GM23338 (cell line): ENCODE measurements around the gene ARL11. TPM values are rescaled to one million over a fixed set of nuclear protein-coding genes. Genes with fewer than 3 reads are reported as not detected.

ENCODE experiments used
- ATAC-seq: fragments of 200-7000 bp; cut with Tn5 transposase; 3 replicates; pipeline ENCODE4 v1.9.1; 2020
- DNase-seq: peaks from one replicate; pipeline ENCODE4 v3.0.0-alpha.2; 2015; ENCODE audit warnings: low spot score
- H2AFZ ChIP-seq: fragments of 200-600 bp; sonication (generic); 2 replicates; pipeline ENCODE4 v1.8.0; 2016; ENCODE audit warnings: antibody characterized with exemption, mild to moderate bottlenecking, moderate library complexity
- H3F3A ChIP-seq: fragments of 200-600 bp; sonication (generic); replicated peaks from 2 replicates; pipeline ENCODE4 v1.8.0; 2017; ENCODE audit warnings: antibody characterized with exemption, mixed run types, low read depth
- H3K27ac ChIP-seq: fragments of 200-600 bp; sonication (generic); 2 replicates; pipeline ENCODE4 v1.6.1; 2016; ENCODE audit warnings: low read depth
- H3K27me3 ChIP-seq: fragments of 200-600 bp; sonication (generic); 2 replicates; pipeline ENCODE4 v1.8.0; 2016; ENCODE audit warnings: mild to moderate bottlenecking, mixed run types, moderate library complexity; ENCODE audit not compliant: insufficient read depth
- H3K36me3 ChIP-seq: fragments of 200-600 bp; sonication (generic); 2 replicates; pipeline ENCODE4 v1.8.0; 2016; ENCODE audit warnings: mild to moderate bottlenecking; ENCODE audit not compliant: insufficient read depth
- H3K4me1 ChIP-seq: fragments of 200-600 bp; sonication (generic); 2 replicates; pipeline ENCODE4 v1.8.0; 2016; ENCODE audit warnings: mild to moderate bottlenecking, moderate library complexity; ENCODE audit not compliant: insufficient read depth
- H3K4me2 ChIP-seq: fragments of 200-600 bp; sonication (generic); 2 replicates; pipeline ENCODE4 v1.7.1; 2017; ENCODE audit warnings: mixed run types
- H3K4me3 ChIP-seq: fragments of 200-600 bp; sonication (generic); 2 replicates; pipeline ENCODE4 v1.6.1; 2016; ENCODE audit warnings: mixed run types
- H3K79me2 ChIP-seq: fragments of 200-600 bp; sonication (generic); replicated peaks from 2 replicates; pipeline ENCODE4 v1.8.0; 2017; ENCODE audit warnings: mild to moderate bottlenecking; ENCODE audit not compliant: insufficient read depth
- H3K9me2 ChIP-seq: fragments of 200-600 bp; sonication (generic); 2 replicates; pipeline ENCODE4 v1.8.0; 2017; ENCODE audit not compliant: insufficient read depth
- H4K20me1 ChIP-seq: fragments of 200-600 bp; sonication (generic); replicated peaks from 2 replicates; pipeline ENCODE4 v1.8.0; 2017; ENCODE audit warnings: mild to moderate bottlenecking; ENCODE audit not compliant: insufficient read depth
- H3K27ac Mint-ChIP-seq: 2 replicates; pipeline ENCODE4 v1.8.0; 2020; ENCODE audit warnings: inconsistent platforms, mild to moderate bottlenecking, moderate library complexity, mixed read lengths
- H3K27me3 Mint-ChIP-seq: 3 replicates; pipeline ENCODE4 v1.8.0; 2022; ENCODE audit warnings: low read depth, mild to moderate bottlenecking, moderate library complexity, mixed read lengths, inconsistent platforms; ENCODE audit not compliant: insufficient read depth, poor library complexity
- H3K36me3 Mint-ChIP-seq: 3 replicates; pipeline ENCODE4 v1.8.0; 2021; ENCODE audit warnings: low read depth, mild to moderate bottlenecking, inconsistent platforms, moderate library complexity, mixed read lengths
- H3K4me1 Mint-ChIP-seq: 3 replicates; pipeline ENCODE4 v1.8.0; 2020; ENCODE audit warnings: mild to moderate bottlenecking, inconsistent platforms, mixed read lengths
- H3K4me3 Mint-ChIP-seq: 3 replicates; pipeline ENCODE4 v1.8.0; 2021; ENCODE audit warnings: moderate library complexity, mild to moderate bottlenecking, inconsistent platforms, mixed read lengths
- H3K9me3 Mint-ChIP-seq: 3 replicates; pipeline ENCODE4 v1.8.0; 2020; ENCODE audit warnings: moderate library complexity, mild to moderate bottlenecking, inconsistent platforms, mixed read lengths
- CREB1 ChIP-seq: fragments of 250-450 bp; sonication (Bioruptor Pico); IDR thresholded peaks from 2 replicates; pipeline ENCODE4 v1.5.0; 2020; ENCODE audit warnings: low read depth, mild to moderate bottlenecking, moderate library complexity
- EZH2 ChIP-seq: fragments of 200-600 bp; sonication (generic); IDR thresholded peaks from one replicate; pipeline ENCODE4 v1.8.0; 2017; ENCODE audit warnings: antibody characterized with exemption, mild to moderate bottlenecking, low read depth; ENCODE audit not compliant: unreplicated experiment
- EZH2phosphoT487 ChIP-seq: fragments of 200-600 bp; sonication (generic); IDR thresholded peaks from one replicate; pipeline ENCODE4 v1.8.1; 2018; ENCODE audit warnings: antibody characterized with exemption; ENCODE audit not compliant: unreplicated experiment
- JUNB ChIP-seq: IDR thresholded peaks from one replicate; pipeline ENCODE4 v1.6.1; 2016; ENCODE audit warnings: antibody characterized with exemption; ENCODE audit not compliant: unreplicated experiment
- NANOG ChIP-seq: IDR thresholded peaks from 2 replicates; pipeline ENCODE4 v1.6.1; 2016; ENCODE audit warnings: antibody characterized with exemption, borderline replicate concordance
- POLR2AphosphoS5 ChIP-seq: IDR thresholded peaks from 2 replicates; pipeline ENCODE4 v1.6.1; 2016; ENCODE audit warnings: antibody characterized with exemption, low read depth
- STAT1 ChIP-seq: IDR thresholded peaks from one replicate; pipeline ENCODE4 v1.6.1; 2016; ENCODE audit warnings: antibody characterized with exemption; ENCODE audit not compliant: unreplicated experiment
- ZNF114 ChIP-seq: fragments of 250-450 bp; sonication (Bioruptor Pico); IDR thresholded peaks from 2 replicates; pipeline ENCODE4 v1.5.0; 2020; ENCODE audit warnings: mild to moderate bottlenecking, moderate library complexity
- ZNF331 ChIP-seq: fragments of 250-450 bp; sonication (Bioruptor Pico); IDR thresholded peaks from 2 replicates; pipeline ENCODE4 v1.5.0; 2020; ENCODE audit warnings: low read depth, mild to moderate bottlenecking, moderate library complexity
- polyA plus RNA-seq: library from polyadenylated mRNA; unstranded; fragments of >200 nt; fragmentation: Nextera tagmentation; extraction: Ambion mirVana; gene quantifications from 2 replicates; pipeline ENCODE4 v1.2.1, GENCODE V29; 2016
- total RNA-seq: library from RNA; depleted of rRNA; stranded (reverse); fragments of >200 nt; shearing (Covaris generic); gene quantifications from 2 replicates; pipeline ENCODE4 v1.2.3, GENCODE V29; 2014
- TF ChIP-seq, protein P1 (sequence below): fragments of 250-450 bp; sonication (Bioruptor Pico); IDR thresholded peaks from 2 replicates; pipeline ENCODE4 v1.5.0; 2020; ENCODE audit warnings: mild to moderate bottlenecking, moderate library complexity
- TF ChIP-seq, protein P2 (sequence below), 2 experiments: fragments of 200-600 bp in 1 of 2; sonication (generic) in 1 of 2; conservative IDR thresholded peaks; 2 replicates each; pipeline versions ENCODE4 v1.5.1 to v1.6.1; 2016 to 2017; ENCODE audit warnings: antibody characterized with exemption in 2 of 2, low read depth in 2 of 2, mild to moderate bottlenecking in 2 of 2, moderate library complexity in 1 of 2
- TF ChIP-seq, protein P3 (sequence below): IDR thresholded peaks from one replicate; pipeline ENCODE4 v1.6.1; 2018; ENCODE audit warnings: antibody characterized with exemption; ENCODE audit not compliant: unreplicated experiment
- TF ChIP-seq, protein P4 (sequence below): IDR thresholded peaks from 2 replicates; pipeline ENCODE4 v1.6.1; 2016; ENCODE audit warnings: antibody characterized with exemption

Gene ARL11
- total and polyA plus RNA-seq, 2 experiments from 2014 or later, result 0.32 to 0.52 TPM

DNA sequence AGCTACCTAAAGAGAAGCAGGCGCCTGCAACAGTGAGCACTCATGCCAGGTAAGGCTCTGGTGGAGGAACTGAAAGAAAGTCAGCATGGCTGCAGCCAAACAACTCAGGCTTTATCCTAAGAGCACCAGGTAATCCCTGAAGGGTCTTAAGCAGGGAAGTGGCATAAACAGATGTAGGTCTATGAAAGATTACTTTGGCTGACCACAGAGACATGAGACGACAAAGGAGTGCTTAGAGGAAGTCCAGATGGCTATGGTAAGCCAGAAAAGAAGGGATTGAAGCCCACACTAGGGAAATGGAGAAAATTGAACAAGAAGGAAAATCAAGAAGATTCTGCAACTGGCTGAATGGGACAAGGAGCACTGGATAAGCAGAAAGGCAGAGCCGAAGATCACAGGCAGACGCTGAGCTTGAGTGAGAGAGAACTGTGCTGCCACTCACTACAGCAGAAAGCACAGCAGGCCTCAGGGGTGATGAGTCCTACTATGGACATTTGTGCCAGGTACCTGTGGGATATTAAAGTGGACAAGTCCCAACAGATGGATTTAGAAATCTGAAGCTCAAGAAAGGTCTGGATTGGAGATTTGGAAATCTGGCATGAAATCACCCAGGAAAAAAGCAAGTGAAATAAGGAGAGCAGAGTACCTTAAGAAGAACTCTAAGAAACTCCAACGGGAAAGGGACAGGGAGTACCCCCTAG is 47.2 kb upstream of the ARL11 start:
- Histone ChIP-seq H3K4me2 (no peak overlapping the region), H2AFZ (no peak overlapping the region)
- H3K27me3 Mint-ChIP-seq, result peaks cover 6% of the 10 kb centered on the region

More for the DNA sequence above, 47.2 kb upstream of the ARL11 start:
- no peaks in the 10 kb centered on the region for H3K9me3 Mint-ChIP-seq
- H3F3A ChIP-seq, result 0 out of 2 replicates have a peak, but pooled peaks cover 4% of the 10 kb centered on the region
- ATAC-seq, result no peak
- no peak overlapping the region for H3K4me3 ChIP-seq
- H3K4me1 ChIP-seq, result peaks cover 12% of the 10 kb centered on the region
- TF ChIP-seq, protein P1, sequence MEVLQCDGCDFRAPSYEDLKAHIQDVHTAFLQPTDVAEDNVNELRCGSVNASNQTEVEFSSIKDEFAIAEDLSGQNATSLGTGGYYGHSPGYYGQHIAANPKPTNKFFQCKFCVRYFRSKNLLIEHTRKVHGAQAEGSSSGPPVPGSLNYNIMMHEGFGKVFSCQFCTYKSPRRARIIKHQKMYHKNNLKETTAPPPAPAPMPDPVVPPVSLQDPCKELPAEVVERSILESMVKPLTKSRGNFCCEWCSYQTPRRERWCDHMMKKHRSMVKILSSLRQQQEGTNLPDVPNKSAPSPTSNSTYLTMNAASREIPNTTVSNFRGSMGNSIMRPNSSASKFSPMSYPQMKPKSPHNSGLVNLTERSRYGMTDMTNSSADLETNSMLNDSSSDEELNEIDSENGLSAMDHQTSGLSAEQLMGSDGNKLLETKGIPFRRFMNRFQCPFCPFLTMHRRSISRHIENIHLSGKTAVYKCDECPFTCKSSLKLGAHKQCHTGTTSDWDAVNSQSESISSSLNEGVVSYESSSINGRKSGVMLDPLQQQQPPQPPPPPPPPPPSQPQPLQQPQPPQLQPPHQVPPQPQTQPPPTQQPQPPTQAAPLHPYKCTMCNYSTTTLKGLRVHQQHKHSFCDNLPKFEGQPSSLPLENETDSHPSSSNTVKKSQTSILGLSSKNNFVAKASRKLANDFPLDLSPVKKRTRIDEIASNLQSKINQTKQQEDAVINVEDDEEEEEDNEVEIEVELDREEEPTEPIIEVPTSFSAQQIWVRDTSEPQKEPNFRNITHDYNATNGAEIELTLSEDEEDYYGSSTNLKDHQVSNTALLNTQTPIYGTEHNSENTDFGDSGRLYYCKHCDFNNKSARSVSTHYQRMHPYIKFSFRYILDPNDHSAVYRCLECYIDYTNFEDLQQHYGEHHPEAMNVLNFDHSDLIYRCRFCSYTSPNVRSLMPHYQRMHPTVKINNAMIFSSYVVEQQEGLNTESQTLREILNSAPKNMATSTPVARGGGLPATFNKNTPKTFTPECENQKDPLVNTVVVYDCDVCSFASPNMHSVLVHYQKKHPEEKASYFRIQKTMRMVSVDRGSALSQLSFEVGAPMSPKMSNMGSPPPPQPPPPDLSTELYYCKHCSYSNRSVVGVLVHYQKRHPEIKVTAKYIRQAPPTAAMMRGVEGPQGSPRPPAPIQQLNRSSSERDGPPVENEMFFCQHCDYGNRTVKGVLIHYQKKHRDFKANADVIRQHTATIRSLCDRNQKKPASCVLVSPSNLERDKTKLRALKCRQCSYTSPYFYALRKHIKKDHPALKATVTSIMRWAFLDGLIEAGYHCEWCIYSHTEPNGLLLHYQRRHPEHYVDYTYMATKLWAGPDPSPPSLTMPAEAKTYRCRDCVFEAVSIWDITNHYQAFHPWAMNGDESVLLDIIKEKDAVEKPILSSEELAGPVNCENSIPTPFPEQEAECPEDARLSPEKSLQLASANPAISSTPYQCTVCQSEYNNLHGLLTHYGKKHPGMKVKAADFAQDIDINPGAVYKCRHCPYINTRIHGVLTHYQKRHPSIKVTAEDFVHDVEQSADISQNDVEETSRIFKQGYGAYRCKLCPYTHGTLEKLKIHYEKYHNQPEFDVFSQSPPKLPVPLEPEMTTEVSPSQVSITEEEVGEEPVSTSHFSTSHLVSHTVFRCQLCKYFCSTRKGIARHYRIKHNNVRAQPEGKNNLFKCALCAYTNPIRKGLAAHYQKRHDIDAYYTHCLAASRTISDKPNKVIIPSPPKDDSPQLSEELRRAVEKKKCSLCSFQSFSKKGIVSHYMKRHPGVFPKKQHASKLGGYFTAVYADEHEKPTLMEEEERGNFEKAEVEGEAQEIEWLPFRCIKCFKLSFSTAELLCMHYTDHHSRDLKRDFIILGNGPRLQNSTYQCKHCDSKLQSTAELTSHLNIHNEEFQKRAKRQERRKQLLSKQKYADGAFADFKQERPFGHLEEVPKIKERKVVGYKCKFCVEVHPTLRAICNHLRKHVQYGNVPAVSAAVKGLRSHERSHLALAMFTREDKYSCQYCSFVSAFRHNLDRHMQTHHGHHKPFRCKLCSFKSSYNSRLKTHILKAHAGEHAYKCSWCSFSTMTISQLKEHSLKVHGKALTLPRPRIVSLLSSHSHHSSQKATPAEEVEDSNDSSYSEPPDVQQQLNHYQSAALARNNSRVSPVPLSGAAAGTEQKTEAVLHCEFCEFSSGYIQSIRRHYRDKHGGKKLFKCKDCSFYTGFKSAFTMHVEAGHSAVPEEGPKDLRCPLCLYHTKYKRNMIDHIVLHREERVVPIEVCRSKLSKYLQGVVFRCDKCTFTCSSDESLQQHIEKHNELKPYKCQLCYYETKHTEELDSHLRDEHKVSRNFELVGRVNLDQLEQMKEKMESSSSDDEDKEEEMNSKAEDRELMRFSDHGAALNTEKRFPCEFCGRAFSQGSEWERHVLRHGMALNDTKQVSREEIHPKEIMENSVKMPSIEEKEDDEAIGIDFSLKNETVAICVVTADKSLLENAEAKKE, result no peak
- TF ChIP-seq, protein P2, sequence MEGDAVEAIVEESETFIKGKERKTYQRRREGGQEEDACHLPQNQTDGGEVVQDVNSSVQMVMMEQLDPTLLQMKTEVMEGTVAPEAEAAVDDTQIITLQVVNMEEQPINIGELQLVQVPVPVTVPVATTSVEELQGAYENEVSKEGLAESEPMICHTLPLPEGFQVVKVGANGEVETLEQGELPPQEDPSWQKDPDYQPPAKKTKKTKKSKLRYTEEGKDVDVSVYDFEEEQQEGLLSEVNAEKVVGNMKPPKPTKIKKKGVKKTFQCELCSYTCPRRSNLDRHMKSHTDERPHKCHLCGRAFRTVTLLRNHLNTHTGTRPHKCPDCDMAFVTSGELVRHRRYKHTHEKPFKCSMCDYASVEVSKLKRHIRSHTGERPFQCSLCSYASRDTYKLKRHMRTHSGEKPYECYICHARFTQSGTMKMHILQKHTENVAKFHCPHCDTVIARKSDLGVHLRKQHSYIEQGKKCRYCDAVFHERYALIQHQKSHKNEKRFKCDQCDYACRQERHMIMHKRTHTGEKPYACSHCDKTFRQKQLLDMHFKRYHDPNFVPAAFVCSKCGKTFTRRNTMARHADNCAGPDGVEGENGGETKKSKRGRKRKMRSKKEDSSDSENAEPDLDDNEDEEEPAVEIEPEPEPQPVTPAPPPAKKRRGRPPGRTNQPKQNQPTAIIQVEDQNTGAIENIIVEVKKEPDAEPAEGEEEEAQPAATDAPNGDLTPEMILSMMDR (conservative IDR thresholded peaks at IDR 0.05; ENCODE audit: low read depth in 2 of 2), result no peak
- TF ChIP-seq ZNF114 (CRISPR knock-in tag), result no peak
- TF ChIP-seq STAT1, result no peak
- no peak for TF ChIP-seq ZNF331 (CRISPR knock-in tag)
- no peak for TF ChIP-seq CREB1 (CRISPR knock-in tag)
- no peak for TF ChIP-seq JUNB
- TF ChIP-seq POLR2AphosphoS5, result no peak
- no peak for TF ChIP-seq NANOG
- TF ChIP-seq EZH2phosphoT487, result no peak
- TF ChIP-seq, protein P3, sequence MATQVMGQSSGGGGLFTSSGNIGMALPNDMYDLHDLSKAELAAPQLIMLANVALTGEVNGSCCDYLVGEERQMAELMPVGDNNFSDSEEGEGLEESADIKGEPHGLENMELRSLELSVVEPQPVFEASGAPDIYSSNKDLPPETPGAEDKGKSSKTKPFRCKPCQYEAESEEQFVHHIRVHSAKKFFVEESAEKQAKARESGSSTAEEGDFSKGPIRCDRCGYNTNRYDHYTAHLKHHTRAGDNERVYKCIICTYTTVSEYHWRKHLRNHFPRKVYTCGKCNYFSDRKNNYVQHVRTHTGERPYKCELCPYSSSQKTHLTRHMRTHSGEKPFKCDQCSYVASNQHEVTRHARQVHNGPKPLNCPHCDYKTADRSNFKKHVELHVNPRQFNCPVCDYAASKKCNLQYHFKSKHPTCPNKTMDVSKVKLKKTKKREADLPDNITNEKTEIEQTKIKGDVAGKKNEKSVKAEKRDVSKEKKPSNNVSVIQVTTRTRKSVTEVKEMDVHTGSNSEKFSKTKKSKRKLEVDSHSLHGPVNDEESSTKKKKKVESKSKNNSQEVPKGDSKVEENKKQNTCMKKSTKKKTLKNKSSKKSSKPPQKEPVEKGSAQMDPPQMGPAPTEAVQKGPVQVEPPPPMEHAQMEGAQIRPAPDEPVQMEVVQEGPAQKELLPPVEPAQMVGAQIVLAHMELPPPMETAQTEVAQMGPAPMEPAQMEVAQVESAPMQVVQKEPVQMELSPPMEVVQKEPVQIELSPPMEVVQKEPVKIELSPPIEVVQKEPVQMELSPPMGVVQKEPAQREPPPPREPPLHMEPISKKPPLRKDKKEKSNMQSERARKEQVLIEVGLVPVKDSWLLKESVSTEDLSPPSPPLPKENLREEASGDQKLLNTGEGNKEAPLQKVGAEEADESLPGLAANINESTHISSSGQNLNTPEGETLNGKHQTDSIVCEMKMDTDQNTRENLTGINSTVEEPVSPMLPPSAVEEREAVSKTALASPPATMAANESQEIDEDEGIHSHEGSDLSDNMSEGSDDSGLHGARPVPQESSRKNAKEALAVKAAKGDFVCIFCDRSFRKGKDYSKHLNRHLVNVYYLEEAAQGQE, result no peak
- TF ChIP-seq, protein P4, sequence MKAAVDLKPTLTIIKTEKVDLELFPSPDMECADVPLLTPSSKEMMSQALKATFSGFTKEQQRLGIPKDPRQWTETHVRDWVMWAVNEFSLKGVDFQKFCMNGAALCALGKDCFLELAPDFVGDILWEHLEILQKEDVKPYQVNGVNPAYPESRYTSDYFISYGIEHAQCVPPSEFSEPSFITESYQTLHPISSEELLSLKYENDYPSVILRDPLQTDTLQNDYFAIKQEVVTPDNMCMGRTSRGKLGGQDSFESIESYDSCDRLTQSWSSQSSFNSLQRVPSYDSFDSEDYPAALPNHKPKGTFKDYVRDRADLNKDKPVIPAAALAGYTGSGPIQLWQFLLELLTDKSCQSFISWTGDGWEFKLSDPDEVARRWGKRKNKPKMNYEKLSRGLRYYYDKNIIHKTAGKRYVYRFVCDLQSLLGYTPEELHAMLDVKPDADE, result no peak
- no peak for TF ChIP-seq EZH2
- H3K79me2 ChIP-seq, result peaks cover 30% of the 10 kb centered on the region
- H3K36me3 ChIP-seq, result peaks cover 9% of the 10 kb centered on the region
- peaks cover 9% of the 10 kb centered on the region; the same call in 1 of the 2 replicates for H3K27me3 ChIP-seq
- H3K36me3 Mint-ChIP-seq, result peaks cover 13% of the 10 kb centered on the region; the same call in 2 of the 3 replicates
- no peak for DNase-seq
- no peaks in the 10 kb centered on the region for H3K9me2 ChIP-seq
- H4K20me1 ChIP-seq, result no peaks in the 10 kb centered on the region; the same call in 1 of the 2 replicates
- H3K4me1 Mint-ChIP-seq, result peaks cover 6% of the 10 kb centered on the region; the same call in 2 of the 3 replicates
- H3K27ac ChIP-seq, result no peak overlapping the region
- H3K27ac Mint-ChIP-seq, result no peak overlapping the region
- no peak overlapping the region for H3K4me3 Mint-ChIP-seq
